Activated T-helper 2 cell treated with anti-CD3 and anti-CD28 coated beads, Interferon-gamma antibody, Interleukin-2, Interleukin-4, amounts not matched to agents 10 μg/mL and 5 μg/mL and 100 μg/mL, durations not matched to agents 14 hours and 24 hours and 36 hours (primary cell): ENCODE results near the gene VPS4A. TPM values are rescaled to one million over a fixed set of nuclear protein-coding genes. Genes with fewer than 3 reads are reported as not detected.
A peak's percentile ranks its signal among the peaks of the same experiment; 100 is the strongest.

Experiments
- DNase-seq: peaks from one replicate; pipeline ENCODE4 v3.0.0; 2021; ENCODE audit warnings: low spot score
- H3K27ac Mint-ChIP-seq: one replicate; pipeline ENCODE4 v1.8.0; 2021; ENCODE audit warnings: mixed read lengths
- H3K27me3 Mint-ChIP-seq: one replicate; pipeline ENCODE4 v1.8.0; 2021; ENCODE audit warnings: low read depth, mixed read lengths
- H3K36me3 Mint-ChIP-seq: one replicate; pipeline ENCODE4 v1.8.0; 2021; ENCODE audit warnings: low read depth, mixed read lengths
- H3K4me1 Mint-ChIP-seq: one replicate; pipeline ENCODE4 v1.8.0; 2021; ENCODE audit warnings: low read depth, mixed read lengths
- H3K4me3 Mint-ChIP-seq: one replicate; pipeline ENCODE4 v1.8.0; 2021; ENCODE audit warnings: low read depth, mild to moderate bottlenecking, moderate library complexity, mixed read lengths
- H3K9me3 Mint-ChIP-seq: one replicate; pipeline ENCODE4 v1.8.0; 2021; ENCODE audit warnings: mixed read lengths
- intact Hi-C: fragments of 100-400 bp; cut with micrococcal nuclease; formaldehyde crosslinking; loops from one replicate; pipeline ENCODE4 v1.15.1; 2023
- total RNA-seq: library from RNA; stranded (reverse); gene quantifications from 2 replicates; pipeline ENCODE4 v1.2.3, GENCODE V29; 2022

The VPS4A gene
- total RNA-seq, 1 donor from 2014 or later, result 34.6 TPM

GRCh38 chr16:69311533-69312387 lies 610 bp downstream of the VPS4A start:
- no peaks in the 10 kb centered on the region for H3K9me3 Mint-ChIP-seq
- H3K36me3 Mint-ChIP-seq, result peaks cover 46% of the 10 kb centered on the region
- peak overlapping the region; percentile 98 for H3K27ac Mint-ChIP-seq
- intact Hi-C loops, result loop anchor here (1.0 kb wide), 2 partner anchors 19 to 28 kb away; partner anchors contain the start of genes COG8, NIP7 and PDF
- peaks cover 17% of the 10 kb centered on the region for H3K4me1 Mint-ChIP-seq
- no peak for DNase-seq
- no peaks in the 10 kb centered on the region for H3K27me3 Mint-ChIP-seq
- peak overlapping the region; percentile 100 for H3K4me3 Mint-ChIP-seq

GRCh38 chr16:69313469-69313868 lies 2.3 kb downstream of the VPS4A start:
- peak overlapping the region; percentile 61 for H3K4me3 Mint-ChIP-seq
- peak overlapping the region; percentile 45 for H3K27ac Mint-ChIP-seq

GRCh38 chr16:69314534-69314933 lies 3.4 kb downstream of the VPS4A start:
- Mint-ChIP-seq H3K4me3 (no peak overlapping the region), H3K4me1 (peaks cover 17% of the 10 kb centered on the region), H3K9me3 (no peaks in the 10 kb centered on the region), H3K27me3 (no peaks in the 10 kb centered on the region), H3K27ac (no peak overlapping the region), H3K36me3 (peaks cover 61% of the 10 kb centered on the region)
- no peak for DNase-seq
- intact Hi-C loops, result no loop called here

More at GRCh38 chr16:69313469-69313868, 2.3 kb downstream of the VPS4A start:
- intact Hi-C loops, result no loop called here
- Mint-ChIP-seq H3K27me3 (no peaks in the 10 kb centered on the region), H3K36me3 (peaks cover 52% of the 10 kb centered on the region), H3K4me1 (peaks cover 17% of the 10 kb centered on the region), H3K9me3 (no peaks in the 10 kb centered on the region)
- no peak for DNase-seq

- Mint-ChIP-seq H3K27me3 (no peaks in the 10 kb centered on the region), H3K27ac (no peak overlapping the region), H3K4me3 (no peak overlapping the region), H3K9me3 (no peaks in the 10 kb centered on the region), H3K4me1 (peaks cover 15% of the 10 kb centered on the region), H3K36me3 (peaks cover 63% of the 10 kb centered on the region)
- intact Hi-C loops, result no loop called here
- DNase-seq, result no peak
Observed at GRCh38 chr16:69315486-69316311, 4.5 kb downstream of the VPS4A start.

GRCh38 chr16:69316595-69317034 lies 5.5 kb downstream of the VPS4A start:
- Mint-ChIP-seq H3K4me3 (no peak overlapping the region), H3K4me1 (peaks cover 13% of the 10 kb centered on the region), H3K36me3 (peaks cover 71% of the 10 kb centered on the region), H3K9me3 (no peaks in the 10 kb centered on the region), H3K27me3 (no peaks in the 10 kb centered on the region), H3K27ac (no peak overlapping the region)
- DNase-seq, result no peak
- intact Hi-C loops, result no loop called here

GRCh38 chr16:69318177-69318910 lies 7.2 kb downstream of the VPS4A start:
- H3K27ac Mint-ChIP-seq, result no peak overlapping the region
- peaks cover 79% of the 10 kb centered on the region for H3K36me3 Mint-ChIP-seq

GRCh38 chr16:69318911-69319289 lies 7.8 kb downstream of the VPS4A start:
- H3K9me3 Mint-ChIP-seq, result no peaks in the 10 kb centered on the region
- peaks cover 79% of the 10 kb centered on the region for H3K36me3 Mint-ChIP-seq
- H3K27ac Mint-ChIP-seq, result no peak overlapping the region
- no peaks in the 10 kb centered on the region for H3K27me3 Mint-ChIP-seq
- intact Hi-C loops, result no loop called here
- no peaks in the 10 kb centered on the region for H3K4me1 Mint-ChIP-seq
- DNase-seq, result no peak
- H3K4me3 Mint-ChIP-seq, result no peak overlapping the region

More at GRCh38 chr16:69318177-69318910, 7.2 kb downstream of the VPS4A start:
- DNase-seq, result no peak
- no peaks in the 10 kb centered on the region for H3K9me3 Mint-ChIP-seq
- H3K27me3 Mint-ChIP-seq, result no peaks in the 10 kb centered on the region
- intact Hi-C loops, result no loop called here
- H3K4me1 Mint-ChIP-seq, result peaks cover 4% of the 10 kb centered on the region
- H3K4me3 Mint-ChIP-seq, result no peak overlapping the region

GRCh38 chr16:69319381-69319780 lies 8.2 kb downstream of the VPS4A start:
- intact Hi-C loops, result no loop called here
- no peaks in the 10 kb centered on the region for H3K9me3 Mint-ChIP-seq
- no peaks in the 10 kb centered on the region for H3K27me3 Mint-ChIP-seq
- peaks cover 80% of the 10 kb centered on the region for H3K36me3 Mint-ChIP-seq
- H3K4me3 Mint-ChIP-seq, result no peak overlapping the region
- H3K27ac Mint-ChIP-seq, result no peak overlapping the region
- H3K4me1 Mint-ChIP-seq, result no peaks in the 10 kb centered on the region
- no peak for DNase-seq

- intact Hi-C loops, result no loop called here
- no peaks in the 10 kb centered on the region for H3K9me3 Mint-ChIP-seq
- H3K36me3 Mint-ChIP-seq, result peaks cover 81% of the 10 kb centered on the region
- DNase-seq, result no peak
- H3K27ac Mint-ChIP-seq, result no peak overlapping the region
- H3K4me3 Mint-ChIP-seq, result no peak overlapping the region
- no peaks in the 10 kb centered on the region for H3K4me1 Mint-ChIP-seq
- H3K27me3 Mint-ChIP-seq, result no peaks in the 10 kb centered on the region
Observed at GRCh38 chr16:69319826-69320739, 8.9 kb downstream of the VPS4A start.

GRCh38 chr16:69320740-69321073 lies 9.6 kb downstream of the VPS4A start:
- Mint-ChIP-seq H3K4me1 (no peaks in the 10 kb centered on the region), H3K9me3 (no peaks in the 10 kb centered on the region), H3K36me3 (peaks cover 79% of the 10 kb centered on the region), H3K27ac (no peak overlapping the region), H3K27me3 (no peaks in the 10 kb centered on the region), H3K4me3 (no peak overlapping the region)
- no peak for DNase-seq
- intact Hi-C loops, result no loop called here

- no peak overlapping the region for H3K27ac Mint-ChIP-seq
- no peaks in the 10 kb centered on the region for H3K27me3 Mint-ChIP-seq
- H3K36me3 Mint-ChIP-seq, result peaks cover 79% of the 10 kb centered on the region
- H3K4me3 Mint-ChIP-seq, result no peak overlapping the region
- peaks cover 2% of the 10 kb centered on the region for H3K4me1 Mint-ChIP-seq
- H3K9me3 Mint-ChIP-seq, result no peaks in the 10 kb centered on the region
- intact Hi-C loops, result no loop called here
- no peak for DNase-seq
Observed at GRCh38 chr16:69321080-69321479, 9.9 kb downstream of the VPS4A start.

GRCh38 chr16:69322343-69322742 lies 11.2 kb downstream of the VPS4A start:
- H3K27me3 Mint-ChIP-seq, result no peaks in the 10 kb centered on the region
- intact Hi-C loops, result no loop called here
- peaks cover 8% of the 10 kb centered on the region for H3K4me1 Mint-ChIP-seq
- peaks cover 80% of the 10 kb centered on the region for H3K36me3 Mint-ChIP-seq
- DNase-seq, result no peak
- H3K27ac Mint-ChIP-seq, result no peak overlapping the region
- no peaks in the 10 kb centered on the region for H3K9me3 Mint-ChIP-seq
- H3K4me3 Mint-ChIP-seq, result no peak overlapping the region
